Thyroid gland (tissue), 4 donors: ENCODE results near the gene KRTAP4-7. TPM values are rescaled to one million over a fixed set of nuclear protein-coding genes. Genes with fewer than 3 reads are reported as not detected.
"Not testable (repeated sequence)": the region's sequence is repeated elsewhere in the genome, so short reads cannot be mapped to it uniquely, and the experiment has no call there.

Source experiments
- DNase-seq, 2 donors: peaks; one replicate each; pipeline ENCODE4 v3.0.0-alpha.2; 2019
- H3K27ac ChIP-seq, 3 donors: fragments of 200-600 bp; sonication (generic); 1 replicate in 2 of 3; 2 replicates in 1 of 3; pipeline ENCODE4 v1.5.1; 2016 to 2019; ENCODE audit warnings: mild to moderate bottlenecking in 1 of 3, moderate library complexity in 1 of 3
- H3K27me3 ChIP-seq: fragments of 200-600 bp; sonication (generic); one replicate; pipeline ENCODE4 v1.5.1; 2019
- H3K36me3 ChIP-seq, 2 donors: fragments of 200-600 bp; sonication (generic); one replicate each; pipeline ENCODE4 v1.5.1; 2016 to 2019
- H3K4me1 ChIP-seq, 2 donors: fragments of 200-600 bp; sonication (generic); one replicate each; pipeline ENCODE4 v1.5.1; 2017 to 2019
- H3K4me3 ChIP-seq, 3 donors: fragments of 200-600 bp; sonication (generic); replicated peaks in 1 of 3; 1 replicate in 2 of 3; 2 replicates in 1 of 3; pipeline ENCODE4 v1.5.1; 2016; ENCODE audit warnings: mild to moderate bottlenecking in 1 of 3
- H3K9me3 ChIP-seq: fragments of 200-600 bp; sonication (generic); one replicate; pipeline ENCODE4 v1.5.1; 2017
- CTCF ChIP-seq, 6 experiments: fragments of 200-600 bp in 3 of 6; fragments of 450-650 bp in 3 of 6; sonication (generic) in 3 of 6; IDR thresholded peaks; one replicate each; pipeline ENCODE4 v1.5.1; 2016 to 2019; ENCODE audit warnings: antibody characterized with exemption in 6 of 6, mild to moderate bottlenecking in 2 of 6, inconsistent platforms in 1 of 6, moderate library complexity in 1 of 6
- POLR2A ChIP-seq, 2 donors: fragments of 450-650 bp; IDR thresholded peaks; one replicate each; pipeline ENCODE4 v1.6.1; 2017; ENCODE audit warnings: antibody characterized with exemption in 2 of 2, mild to moderate bottlenecking in 2 of 2, moderate library complexity in 1 of 2
- WGBS, 2 donors: methylation state at CpG; one replicate each; pipeline ENCODE4 v1.1.5; 2017; 5-methylcytosine and 5-hydroxymethylcytosine counted together
- intact Hi-C: fragments of 100-400 bp; cut with DNase I; formaldehyde crosslinking; loops from one replicate; pipeline ENCODE4 v1.15.1; 2023
- total RNA-seq, 4 donors: library from RNA; depleted of rRNA; stranded (reverse); fragments of >200 nt; gene quantifications; one replicate each; pipeline ENCODE4 v1.2.3, GENCODE V29; 2016

The KRTAP4-7 gene
- total RNA-seq, 4 donors from 2014 or later, result not detected

GRCh38 chr17:41069031-41069430 lies 14.9 kb upstream of the KRTAP4-7 start:
- TF ChIP-seq CTCF (IDR thresholded peaks at IDR 0.05) (no peak), POLR2A (IDR thresholded peaks at IDR 0.05) (no peak)
- H3K9me3 ChIP-seq, result no peaks in the 10 kb centered on the region
- 74 to 86% methylated on average over 3 of the region's 3 CpGs for WGBS, 2 donors
- no peaks in the 10 kb centered on the region for H3K4me1 ChIP-seq
- intact Hi-C loops, result no loop called here
- no peaks in the 10 kb centered on the region for H3K36me3 ChIP-seq
- no peak overlapping the region for H3K4me3 ChIP-seq
- no peak for DNase-seq
- no peaks in the 10 kb centered on the region for H3K27me3 ChIP-seq
- no peak overlapping the region for H3K27ac ChIP-seq

- TF ChIP-seq CTCF (IDR thresholded peaks at IDR 0.05) (no peak), POLR2A (IDR thresholded peaks at IDR 0.05) (no peak)
- H3K27me3 ChIP-seq, result no peaks in the 10 kb centered on the region
- no peaks in the 10 kb centered on the region for H3K9me3 ChIP-seq
- no peak overlapping the region for H3K4me3 ChIP-seq
- intact Hi-C loops, result no loop called here
- H3K36me3 ChIP-seq, result no peaks in the 10 kb centered on the region
- no peak for DNase-seq
- no peaks in the 10 kb centered on the region for H3K4me1 ChIP-seq
- 93 to 98% methylated on average over 5 of the region's 5 CpGs for WGBS, 2 donors
- H3K27ac ChIP-seq, result no peak overlapping the region
Measured at GRCh38 chr17:41071606-41072360, 12.2 kb upstream of the KRTAP4-7 start.

- H3K4me1 ChIP-seq, result no peaks in the 10 kb centered on the region
- intact Hi-C loops, result no loop called here
- WGBS, 2 donors, result 93% methylated on average over 2 of the region's 2 CpGs
- H3K27me3 ChIP-seq, result no peaks in the 10 kb centered on the region
- H3K4me3 ChIP-seq, result no peak overlapping the region
- H3K27ac ChIP-seq, result no peak overlapping the region
- H3K9me3 ChIP-seq, result no peaks in the 10 kb centered on the region
- TF ChIP-seq POLR2A (IDR thresholded peaks at IDR 0.05) (no peak), CTCF (IDR thresholded peaks at IDR 0.05) (no peak)
- H3K36me3 ChIP-seq, result no peaks in the 10 kb centered on the region
- DNase-seq, result no peak
Measured at GRCh38 chr17:41073676-41074075, 10.3 kb upstream of the KRTAP4-7 start.

- Histone ChIP-seq H3K4me3 (no peak overlapping the region), H3K27ac (no peak overlapping the region), H3K4me1 (no peaks in the 10 kb centered on the region), H3K9me3 (no peaks in the 10 kb centered on the region), H3K36me3 (no peaks in the 10 kb centered on the region), H3K27me3 (no peaks in the 10 kb centered on the region)
- intact Hi-C loops, result no loop called here
- no peak for DNase-seq
- TF ChIP-seq POLR2A (IDR thresholded peaks at IDR 0.05), result no peak
- TF ChIP-seq CTCF (IDR thresholded peaks at IDR 0.05), result no peak
Measured at GRCh38 chr17:41076788-41077187, 7.2 kb upstream of the KRTAP4-7 start.

- no peak for TF ChIP-seq POLR2A (IDR thresholded peaks at IDR 0.05)
- TF ChIP-seq CTCF (IDR thresholded peaks at IDR 0.05), result no peak
- no peak overlapping the region for H3K27ac ChIP-seq
- WGBS, 2 donors, result 60 to 69% methylated on average over 4 of the region's 4 CpGs
- no peaks in the 10 kb centered on the region for H3K27me3 ChIP-seq
- intact Hi-C loops, result no loop called here
- DNase-seq, result no peak
- H3K36me3 ChIP-seq, result no peaks in the 10 kb centered on the region
- H3K9me3 ChIP-seq, result no peaks in the 10 kb centered on the region
- no peak overlapping the region for H3K4me3 ChIP-seq
- H3K4me1 ChIP-seq, result no peaks in the 10 kb centered on the region
Measured at GRCh38 chr17:41082626-41083025, 1.3 kb upstream of the KRTAP4-7 start.

- H3K36me3 ChIP-seq, DNase-seq, H3K4me1 ChIP-seq, H3K27ac ChIP-seq, H3K9me3 ChIP-seq, H3K27me3 ChIP-seq, H3K4me3 ChIP-seq, intact Hi-C loops: not testable (repeated sequence)
- 82 to 97% methylated on average over 2 of the region's 2 CpGs for WGBS, 2 donors
Measured at GRCh38 chr17:41083427-41083826, 523 bp upstream of the KRTAP4-7 start.

GRCh38 chr17:41088760-41089352 lies 4.9 kb downstream of the KRTAP4-7 start:
- 50 to 64% methylated on average over 4 of the region's 4 CpGs for WGBS, 2 donors
- DNase-seq, H3K36me3 ChIP-seq, H3K4me1 ChIP-seq, H3K4me3 ChIP-seq, H3K9me3 ChIP-seq, intact Hi-C loops, H3K27ac ChIP-seq, H3K27me3 ChIP-seq: not testable (repeated sequence)
